IPS-18a (cell line): ENCODE measurements around the gene ACBD6.

Source experiments
- H3K27ac ChIP-seq: one replicate; pipeline ENCODE4 v1.5.1; 2013; ENCODE audit warnings: low read length
- H3K27me3 ChIP-seq: one replicate; pipeline ENCODE4 v1.6.1; 2013; ENCODE audit warnings: mild to moderate bottlenecking, low read length; ENCODE audit not compliant: control insufficient read depth, insufficient read depth
- H3K36me3 ChIP-seq: one replicate; pipeline ENCODE4 v1.6.1; 2013; ENCODE audit warnings: low read depth, low read length; ENCODE audit not compliant: control insufficient read depth
- H3K4me1 ChIP-seq: one replicate; pipeline ENCODE4 v1.6.1; 2013; ENCODE audit warnings: low read depth, low read length; ENCODE audit not compliant: control insufficient read depth
- H3K4me3 ChIP-seq: one replicate; pipeline ENCODE4 v1.5.1; 2013; ENCODE audit warnings: low read length
- H3K9ac ChIP-seq: one replicate; pipeline ENCODE4 v1.6.1; 2013; ENCODE audit warnings: mild to moderate bottlenecking, low read length, moderate library complexity
- H3K9me3 ChIP-seq: one replicate; pipeline ENCODE4 v1.6.1; 2013; ENCODE audit warnings: low read depth, low read length; ENCODE audit not compliant: control insufficient read depth

ACBD6 gene

GRCh38 chr1:180504186-180504585 is 1.8 kb upstream of the ACBD6 start:
- H3K27me3 ChIP-seq = peaks cover 9% of the 10 kb centered on the region
- H3K9ac ChIP-seq = no peak overlapping the region
- no peak overlapping the region for H3K4me3 ChIP-seq
- H3K4me1 ChIP-seq = peaks cover 2% of the 10 kb centered on the region
- no peaks in the 10 kb centered on the region for H3K9me3 ChIP-seq
- no peak overlapping the region for H3K27ac ChIP-seq
- H3K36me3 ChIP-seq = peaks cover 2% of the 10 kb centered on the region

DNA sequence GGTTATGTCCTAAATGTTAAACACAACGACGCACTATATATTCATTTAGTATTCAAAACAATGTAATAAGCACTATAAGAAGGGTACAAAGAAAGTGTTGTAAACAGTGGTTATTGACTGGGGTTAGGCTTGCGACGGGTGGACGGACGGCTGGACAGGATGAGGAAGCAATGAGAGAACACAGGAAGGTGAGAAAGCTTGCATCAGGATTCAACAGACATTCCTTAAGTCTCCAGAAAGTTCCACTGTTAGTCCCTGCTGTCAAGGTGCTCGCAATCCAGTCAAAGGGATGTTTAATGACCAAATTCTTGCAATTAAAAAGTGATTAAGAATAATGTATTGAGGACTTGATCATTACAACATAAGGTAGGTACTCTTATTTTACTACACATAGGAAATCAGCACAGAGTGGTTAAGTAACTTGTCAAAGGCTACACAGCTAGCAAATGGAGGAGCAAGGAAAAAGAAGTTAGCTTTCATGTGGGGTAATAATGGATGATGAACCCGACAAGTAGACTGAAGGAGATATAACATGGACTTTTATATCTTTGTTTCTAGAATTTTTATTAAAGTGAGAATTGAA is 994 bp upstream of the ACBD6 start:
- H3K4me3 ChIP-seq = peak overlapping the region; percentile 97
- H3K36me3 ChIP-seq = peaks cover 5% of the 10 kb centered on the region
- H3K27ac ChIP-seq = no peak overlapping the region
- H3K4me1 ChIP-seq = peaks cover 2% of the 10 kb centered on the region
- peaks cover 9% of the 10 kb centered on the region for H3K27me3 ChIP-seq
- H3K9me3 ChIP-seq = no peaks in the 10 kb centered on the region
- H3K9ac ChIP-seq = peak overlapping the region; percentile 84

- Histone ChIP-seq H3K27me3 (peaks cover 9% of the 10 kb centered on the region), H3K9ac (peak overlapping the region; percentile 84), H3K9me3 (no peaks in the 10 kb centered on the region), H3K4me1 (peaks cover 2% of the 10 kb centered on the region), H3K36me3 (peaks cover 9% of the 10 kb centered on the region), H3K4me3 (peak overlapping the region; percentile 97), H3K27ac (peak overlapping the region; percentile 85)
These were observed 464 bp downstream of the ACBD6 start for GRCh38 chr1:180501865-180502360.

DNA sequence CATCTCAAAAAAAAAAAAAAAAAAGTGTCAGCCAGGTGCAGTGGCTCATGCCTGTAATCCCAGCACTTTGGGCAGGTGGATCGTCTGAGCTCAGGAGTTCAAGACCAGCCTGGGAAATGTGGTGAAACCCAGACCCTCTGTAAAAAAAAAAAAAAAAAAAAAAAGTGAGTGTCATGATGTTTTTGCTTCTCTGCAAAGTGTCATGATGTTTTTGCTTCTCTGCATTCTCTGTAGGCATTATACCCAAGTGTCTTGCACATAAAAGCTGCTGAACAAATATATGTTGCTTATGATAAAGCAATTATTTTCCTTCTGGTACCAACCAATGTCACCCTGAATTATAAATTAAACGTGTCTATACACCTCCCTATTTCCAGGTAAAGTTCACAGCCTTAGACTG is 1.7 kb downstream of the ACBD6 start:
- peaks cover 9% of the 10 kb centered on the region for H3K36me3 ChIP-seq
- H3K27ac ChIP-seq = no peak overlapping the region
- H3K9ac ChIP-seq = no peak overlapping the region
- H3K27me3 ChIP-seq = peaks cover 9% of the 10 kb centered on the region
- peak overlapping the region; percentile 97 for H3K4me3 ChIP-seq
- no peaks in the 10 kb centered on the region for H3K9me3 ChIP-seq
- H3K4me1 ChIP-seq = peaks cover 2% of the 10 kb centered on the region

DNA sequence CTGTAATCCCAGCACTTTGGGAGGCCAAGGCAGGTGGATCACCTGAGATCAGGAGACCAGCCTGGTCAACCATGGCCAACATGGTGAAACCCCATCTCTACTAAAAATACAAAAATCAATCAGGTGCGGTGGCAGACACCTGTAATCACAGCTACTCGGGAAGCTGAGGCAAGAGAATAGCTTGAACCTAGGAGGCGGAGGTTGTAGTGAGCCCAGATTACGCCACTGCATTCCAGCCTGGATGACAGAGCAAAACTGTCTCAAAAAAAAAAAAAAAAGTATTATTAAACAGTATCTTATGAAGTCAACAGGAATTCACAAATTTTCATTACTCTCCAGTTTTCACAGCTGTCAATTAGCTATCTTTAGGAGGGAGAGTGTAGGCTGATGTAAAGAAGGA is 3.8 kb downstream of the ACBD6 start:
- Histone ChIP-seq H3K4me3 (no peak overlapping the region), H3K9ac (no peak overlapping the region), H3K4me1 (peaks cover 2% of the 10 kb centered on the region), H3K27me3 (peaks cover 8% of the 10 kb centered on the region), H3K27ac (no peak overlapping the region), H3K9me3 (no peaks in the 10 kb centered on the region), H3K36me3 (peaks cover 17% of the 10 kb centered on the region)

DNA sequence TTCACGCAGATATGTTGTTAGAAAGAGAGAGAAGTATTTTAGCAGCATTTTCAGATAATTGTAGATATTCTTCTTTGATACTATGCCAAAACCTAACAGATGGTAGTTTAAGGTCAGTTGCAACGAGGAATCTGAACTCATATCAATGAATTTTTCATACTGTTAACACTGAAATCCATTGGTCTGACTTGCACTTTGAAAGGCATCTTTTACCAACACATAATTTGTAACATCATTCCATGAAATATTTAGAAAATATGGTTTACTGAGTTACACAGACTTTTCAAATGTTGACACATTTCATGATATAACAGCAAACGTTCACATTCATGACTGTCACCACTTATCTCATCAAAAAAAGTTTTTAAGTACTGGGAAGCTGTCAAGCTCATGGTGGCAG is 4.6 kb downstream of the ACBD6 start:
- Histone ChIP-seq H3K27ac (no peak overlapping the region), H3K9ac (no peak overlapping the region), H3K9me3 (no peaks in the 10 kb centered on the region), H3K27me3 (no peaks in the 10 kb centered on the region), H3K36me3 (peaks cover 17% of the 10 kb centered on the region), H3K4me1 (peaks cover 2% of the 10 kb centered on the region), H3K4me3 (no peak overlapping the region)

DNA sequence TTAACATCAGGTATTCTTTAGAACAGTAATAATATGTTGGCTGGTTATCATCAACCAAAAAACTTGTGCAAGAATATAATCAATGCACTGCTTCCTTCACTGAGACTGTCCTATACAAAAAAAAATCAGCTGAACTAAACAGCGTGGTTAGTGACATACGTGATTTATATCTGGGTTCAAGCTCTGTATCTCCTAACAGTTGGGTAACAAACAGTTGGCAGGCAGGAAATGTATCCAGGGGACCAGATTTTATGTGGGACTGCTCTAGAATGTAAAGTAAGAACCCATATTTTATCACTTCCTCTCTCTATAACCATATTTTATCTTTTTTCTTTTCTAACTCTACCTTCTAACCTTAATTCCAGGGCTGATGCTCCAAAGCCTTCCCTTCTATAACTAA is 8.0 kb downstream of the ACBD6 start:
- Histone ChIP-seq H3K36me3 (peaks cover 26% of the 10 kb centered on the region), H3K4me3 (no peak overlapping the region), H3K9ac (no peak overlapping the region), H3K27ac (no peak overlapping the region), H3K27me3 (no peaks in the 10 kb centered on the region), H3K4me1 (no peaks in the 10 kb centered on the region), H3K9me3 (no peaks in the 10 kb centered on the region)

DNA sequence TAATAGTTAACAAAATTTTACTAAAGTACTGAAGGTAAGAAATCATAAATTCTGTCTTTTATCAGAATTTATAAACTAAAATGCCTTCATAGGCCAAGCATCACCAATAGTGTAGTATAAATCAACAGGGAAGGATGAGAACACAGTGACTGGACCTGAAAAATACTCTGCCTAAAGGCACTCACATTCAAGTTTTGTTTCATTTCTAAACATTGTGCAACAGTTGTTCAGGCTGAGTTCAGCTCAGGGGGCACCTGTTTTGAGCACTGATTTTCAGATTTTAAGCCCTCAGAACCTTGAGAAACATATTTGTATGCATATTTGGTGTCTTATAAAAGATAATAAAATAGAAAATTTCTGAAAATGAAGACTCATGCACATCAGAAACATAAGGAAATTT is 12.4 kb downstream of the ACBD6 start:
- H3K27me3 ChIP-seq = no peaks in the 10 kb centered on the region
- H3K9me3 ChIP-seq = no peaks in the 10 kb centered on the region
- no peak overlapping the region for H3K9ac ChIP-seq
- no peak overlapping the region for H3K4me3 ChIP-seq
- H3K36me3 ChIP-seq = peaks cover 22% of the 10 kb centered on the region
- H3K27ac ChIP-seq = no peak overlapping the region
- peaks cover 24% of the 10 kb centered on the region for H3K4me1 ChIP-seq

DNA sequence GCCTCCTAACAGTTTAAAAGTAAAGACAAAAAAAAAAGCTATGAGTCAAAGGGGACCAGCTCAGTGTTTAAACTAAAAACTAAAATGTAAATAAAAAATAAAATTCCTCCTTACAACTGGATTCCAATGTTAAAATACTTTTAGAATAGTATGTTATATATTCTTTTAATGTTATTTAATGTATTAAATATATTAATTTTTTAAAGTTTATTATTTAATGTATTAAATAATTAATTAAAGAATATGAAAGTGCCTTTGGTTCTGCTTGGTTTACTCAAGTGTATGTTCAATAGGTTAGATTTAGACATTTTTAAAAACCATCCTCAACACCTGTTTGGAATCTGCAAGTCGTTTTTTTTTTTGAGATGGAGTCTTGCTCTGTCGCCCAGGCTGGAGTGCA is 13.1 kb downstream of the ACBD6 start:
- Histone ChIP-seq H3K9ac (no peak overlapping the region), H3K4me3 (no peak overlapping the region), H3K36me3 (peaks cover 18% of the 10 kb centered on the region), H3K9me3 (no peaks in the 10 kb centered on the region), H3K27ac (no peak overlapping the region), H3K27me3 (no peaks in the 10 kb centered on the region), H3K4me1 (peaks cover 24% of the 10 kb centered on the region)

GRCh38 chr1:180488661-180489060 is 13.7 kb downstream of the ACBD6 start:
- Histone ChIP-seq H3K36me3 (peaks cover 16% of the 10 kb centered on the region), H3K27me3 (no peaks in the 10 kb centered on the region), H3K4me1 (peaks cover 24% of the 10 kb centered on the region), H3K27ac (no peak overlapping the region), H3K9ac (no peak overlapping the region), H3K4me3 (no peak overlapping the region), H3K9me3 (no peaks in the 10 kb centered on the region)

- Histone ChIP-seq H3K9ac (no peak overlapping the region), H3K4me3 (no peak overlapping the region), H3K27me3 (no peaks in the 10 kb centered on the region), H3K9me3 (no peaks in the 10 kb centered on the region), H3K4me1 (peaks cover 24% of the 10 kb centered on the region), H3K36me3 (peaks cover 10% of the 10 kb centered on the region), H3K27ac (no peak overlapping the region)
These were observed 16.3 kb downstream of the ACBD6 start for GRCh38 chr1:180486092-180486491.

GRCh38 chr1:180484490-180484889 is 17.9 kb downstream of the ACBD6 start:
- Histone ChIP-seq H3K27ac (no peak overlapping the region), H3K36me3 (peaks cover 6% of the 10 kb centered on the region), H3K9ac (no peak overlapping the region), H3K4me3 (no peak overlapping the region), H3K9me3 (no peaks in the 10 kb centered on the region), H3K27me3 (no peaks in the 10 kb centered on the region), H3K4me1 (peaks cover 24% of the 10 kb centered on the region)
